Testis (tissue), 3 donors: Measurements from ENCODE around the gene ATG5. TPM values are rescaled to one million over a fixed set of nuclear protein-coding genes. Genes with fewer than 3 reads are reported as not detected.

Experiments used
- DNase-seq: peaks from one replicate; pipeline ENCODE4 v3.0.0-alpha.2; 2019
- H3K27ac ChIP-seq, 2 donors: fragments of 200-600 bp; sonication (generic); one replicate each; pipeline ENCODE4 v1.5.1; 2019
- H3K27me3 ChIP-seq: fragments of 200-600 bp; sonication (generic); one replicate; pipeline ENCODE4 v1.5.1; 2019
- H3K36me3 ChIP-seq: fragments of 200-600 bp; sonication (generic); one replicate; pipeline ENCODE4 v1.5.1; 2017; ENCODE audit warnings: low read depth; ENCODE audit errors: missing control alignments
- H3K4me1 ChIP-seq: fragments of 200-600 bp; sonication (generic); one replicate; pipeline ENCODE4 v1.5.1; 2019
- H3K4me3 ChIP-seq, 2 donors: fragments of 200-600 bp; sonication (generic); one replicate each; pipeline ENCODE4 v1.5.1; 2017 to 2019
- H3K9me3 ChIP-seq: fragments of 200-600 bp; sonication (generic); one replicate; pipeline ENCODE4 v1.5.1; 2017
- POLR2A ChIP-seq: fragments of 450-650 bp; IDR thresholded peaks from one replicate; pipeline ENCODE4 v1.6.1; 2017; ENCODE audit warnings: antibody characterized with exemption, mild to moderate bottlenecking, moderate library complexity
- WGBS, 2 donors: methylation state at CpG; one replicate each; pipeline ENCODE4 v1.1.5; 2018; 5-methylcytosine and 5-hydroxymethylcytosine counted together
- intact Hi-C: fragments of 100-400 bp; cut with DNase I; formaldehyde crosslinking; loops from one replicate; pipeline ENCODE4 v1.15.1; 2023; ENCODE audit warnings: low total_unique reads
- polyA plus RNA-seq: library from polyadenylated mRNA; stranded (reverse); fragments of 350-450 nt; fragmentation: Illumina TruSeq; extraction: RNeasy Lipid Tissue Mini Kit (QIAGEN cat#74804); gene quantifications from one replicate; pipeline ENCODE4 v1.2.3, GENCODE V29; 2014; ENCODE audit warnings: low read depth, low replicate concordance; ENCODE audit not compliant: insufficient read depth
- total RNA-seq, 2 donors: library from RNA; depleted of rRNA; stranded (reverse); fragments of >200 nt; gene quantifications; one replicate each; pipeline ENCODE4 v1.2.3, GENCODE V29; 2016
- TF ChIP-seq, protein P1 (sequence below), 3 experiments: fragments of 450-650 bp in 2 of 3; fragments of 200-600 bp in 1 of 3; sonication (generic) in 1 of 3; IDR thresholded peaks; one replicate each; pipeline ENCODE4 v1.5.1; 2016 to 2019; ENCODE audit warnings: antibody characterized with exemption in 3 of 3, mild to moderate bottlenecking in 2 of 3, moderate library complexity in 1 of 3

The ATG5 gene
- total and polyA plus RNA-seq, 3 donors from 2014 or later: 21.5 to 34.9 (median 27.6) TPM

DNA sequence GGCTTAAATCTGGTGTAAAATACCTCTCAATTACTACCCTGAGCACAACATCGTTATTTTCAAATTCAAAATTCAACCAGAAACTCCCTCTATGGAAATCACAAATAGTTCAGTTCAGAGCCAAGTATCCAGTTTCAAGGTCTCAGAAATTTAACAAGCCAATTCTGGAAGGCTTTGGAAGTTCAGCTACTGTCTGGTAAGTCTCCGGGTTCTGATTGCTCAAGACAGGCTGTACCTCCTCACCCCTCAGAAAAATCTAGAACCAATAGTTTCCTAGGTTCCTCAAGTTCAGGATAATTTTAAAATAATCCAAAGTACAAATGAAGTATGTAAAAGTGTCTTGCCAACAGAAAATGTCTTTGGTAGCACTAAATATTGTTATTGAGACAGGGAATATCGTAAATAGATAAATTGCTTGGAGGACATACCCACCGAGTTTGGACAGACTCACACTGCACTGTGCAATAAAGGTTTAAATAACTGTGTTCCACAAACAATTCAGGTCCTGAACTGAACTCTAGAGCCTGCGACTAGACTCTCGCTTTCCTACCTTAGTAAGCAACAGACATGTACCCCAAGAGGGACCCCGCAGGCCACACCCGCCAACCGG lies 729 bp downstream of the ATG5 start:
- WGBS, 2 donors: 1% methylated on average over 9 of the region's 9 CpGs
- H3K27me3 ChIP-seq: no peaks in the 10 kb centered on the region
- no peaks in the 10 kb centered on the region for H3K36me3 ChIP-seq
- no peak for DNase-seq
- H3K4me3 ChIP-seq: peak overlapping the region; percentile 93
- TF ChIP-seq POLR2A: no peak
- TF ChIP-seq, protein P1, sequence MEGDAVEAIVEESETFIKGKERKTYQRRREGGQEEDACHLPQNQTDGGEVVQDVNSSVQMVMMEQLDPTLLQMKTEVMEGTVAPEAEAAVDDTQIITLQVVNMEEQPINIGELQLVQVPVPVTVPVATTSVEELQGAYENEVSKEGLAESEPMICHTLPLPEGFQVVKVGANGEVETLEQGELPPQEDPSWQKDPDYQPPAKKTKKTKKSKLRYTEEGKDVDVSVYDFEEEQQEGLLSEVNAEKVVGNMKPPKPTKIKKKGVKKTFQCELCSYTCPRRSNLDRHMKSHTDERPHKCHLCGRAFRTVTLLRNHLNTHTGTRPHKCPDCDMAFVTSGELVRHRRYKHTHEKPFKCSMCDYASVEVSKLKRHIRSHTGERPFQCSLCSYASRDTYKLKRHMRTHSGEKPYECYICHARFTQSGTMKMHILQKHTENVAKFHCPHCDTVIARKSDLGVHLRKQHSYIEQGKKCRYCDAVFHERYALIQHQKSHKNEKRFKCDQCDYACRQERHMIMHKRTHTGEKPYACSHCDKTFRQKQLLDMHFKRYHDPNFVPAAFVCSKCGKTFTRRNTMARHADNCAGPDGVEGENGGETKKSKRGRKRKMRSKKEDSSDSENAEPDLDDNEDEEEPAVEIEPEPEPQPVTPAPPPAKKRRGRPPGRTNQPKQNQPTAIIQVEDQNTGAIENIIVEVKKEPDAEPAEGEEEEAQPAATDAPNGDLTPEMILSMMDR (IDR thresholded peaks at IDR 0.05): no peak
- H3K27ac ChIP-seq: peak overlapping the region; percentile 88 to 91
- H3K4me1 ChIP-seq: peaks cover 6% of the 10 kb centered on the region
- H3K9me3 ChIP-seq: no peaks in the 10 kb centered on the region
- intact Hi-C loops: no loop called here

DNA sequence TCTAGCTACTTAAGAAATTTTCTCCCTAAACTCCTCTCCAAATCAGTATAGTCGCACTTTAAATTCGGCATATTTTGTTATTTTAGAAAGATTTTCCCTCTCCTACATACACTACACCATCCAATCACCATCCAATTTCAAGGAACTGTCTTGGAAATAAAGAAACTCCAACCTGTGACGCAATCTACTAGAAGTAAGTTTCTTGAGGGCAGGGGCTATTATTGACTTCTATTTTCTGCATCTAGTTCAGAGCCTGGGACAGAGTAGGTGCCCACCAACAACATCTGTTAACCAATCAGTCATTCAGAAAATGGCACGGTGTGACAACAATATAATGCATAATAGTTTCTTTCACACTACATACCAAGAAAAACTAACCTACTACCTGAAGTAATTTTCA lies 3.6 kb downstream of the ATG5 start:
- Histone ChIP-seq H3K27me3 (no peaks in the 10 kb centered on the region), H3K4me3 (no peak overlapping the region), H3K27ac (no peak overlapping the region), H3K4me1 (peaks cover 6% of the 10 kb centered on the region), H3K36me3 (no peaks in the 10 kb centered on the region), H3K9me3 (no peaks in the 10 kb centered on the region)
- 91 to 92% methylated on average over 4 of the region's 4 CpGs for WGBS, 2 donors
- intact Hi-C loops: no loop called here
- TF ChIP-seq, protein P1 (IDR thresholded peaks at IDR 0.05): no peak
- TF ChIP-seq POLR2A: no peak
- no peak for DNase-seq

DNA sequence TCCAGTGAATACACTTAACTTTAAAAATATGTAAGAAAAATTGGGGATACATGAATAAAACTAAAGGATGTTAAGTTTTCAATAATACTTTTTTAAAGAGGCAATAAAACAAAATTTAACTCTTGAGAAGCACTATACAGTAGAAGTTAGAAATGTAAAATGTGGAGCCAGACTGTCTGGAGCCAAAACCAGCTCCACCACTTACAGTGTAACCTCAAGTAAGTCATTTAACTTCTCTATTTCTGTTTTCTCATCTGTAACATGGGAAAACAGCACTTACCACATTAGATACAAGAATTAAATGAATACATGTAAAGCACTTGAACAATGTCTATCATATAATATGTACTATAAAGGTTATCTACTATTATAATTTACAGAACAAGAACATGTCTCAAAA lies 6.7 kb downstream of the ATG5 start:
- no peak for DNase-seq
- Histone ChIP-seq H3K36me3 (no peaks in the 10 kb centered on the region), H3K27me3 (no peaks in the 10 kb centered on the region), H3K9me3 (no peaks in the 10 kb centered on the region), H3K27ac (no peak overlapping the region), H3K4me1 (no peaks in the 10 kb centered on the region), H3K4me3 (no peak overlapping the region)
- TF ChIP-seq, protein P1 (IDR thresholded peaks at IDR 0.05): no peak
- intact Hi-C loops: no loop called here

DNA sequence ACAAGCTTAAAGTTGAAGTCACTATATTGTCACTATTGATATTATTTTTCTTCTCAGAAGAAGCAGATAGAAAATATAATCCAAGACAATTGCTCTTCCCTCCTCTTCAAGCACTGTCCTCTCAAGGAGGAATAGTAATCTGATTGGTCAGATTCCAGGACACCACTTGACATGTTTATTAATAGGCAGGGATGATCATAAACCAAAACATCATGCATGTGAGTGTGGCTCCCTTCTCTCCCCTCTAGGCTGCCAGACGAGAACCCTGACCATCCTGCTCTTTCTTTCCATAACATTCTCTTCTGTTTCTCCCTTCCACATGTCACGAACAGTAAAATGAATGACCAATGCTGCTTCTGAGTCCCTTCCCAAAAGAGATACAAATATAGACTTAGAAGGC lies 7.5 kb downstream of the ATG5 start:
- Histone ChIP-seq H3K27me3 (no peaks in the 10 kb centered on the region), H3K36me3 (no peaks in the 10 kb centered on the region), H3K4me3 (no peak overlapping the region), H3K4me1 (no peaks in the 10 kb centered on the region), H3K27ac (no peak overlapping the region), H3K9me3 (no peaks in the 10 kb centered on the region)
- WGBS, 2 donors: 69 to 72% methylated on average over 2 of the region's 2 CpGs
- TF ChIP-seq, protein P1 (IDR thresholded peaks at IDR 0.05): no peak
- no peak for TF ChIP-seq POLR2A
- no peak for DNase-seq
- intact Hi-C loops: no loop called here

DNA sequence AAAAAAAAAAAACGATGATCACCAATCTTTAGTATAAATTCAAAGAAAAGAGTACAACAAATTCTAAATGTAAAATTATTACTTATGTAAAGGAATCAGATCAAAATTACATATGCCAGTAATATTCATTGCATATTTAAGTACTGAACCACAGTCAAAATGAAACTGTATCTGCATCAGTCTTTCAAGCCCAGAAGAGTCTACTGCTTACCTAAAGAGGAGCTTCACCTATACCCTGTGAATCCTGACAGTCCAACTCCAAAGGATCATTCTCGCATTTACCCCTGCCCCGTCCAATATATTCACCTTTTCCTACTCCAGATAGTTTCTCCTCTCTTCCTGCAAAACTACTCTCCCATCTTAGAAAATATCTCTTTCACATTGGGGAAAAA lies 9.2 kb downstream of the ATG5 start:
- Histone ChIP-seq H3K4me3 (no peak overlapping the region), H3K9me3 (no peaks in the 10 kb centered on the region), H3K4me1 (no peaks in the 10 kb centered on the region), H3K27me3 (no peaks in the 10 kb centered on the region), H3K36me3 (no peaks in the 10 kb centered on the region), H3K27ac (no peak overlapping the region)
- intact Hi-C loops: no loop called here
- no peak for TF ChIP-seq POLR2A
- TF ChIP-seq, protein P1 (IDR thresholded peaks at IDR 0.05): no peak
- no peak for DNase-seq
- 86 to 92% methylated on average over 3 of the region's 3 CpGs for WGBS, 2 donors
